T1000 (cell line): ENCODE measurements around the gene TXNRD2.
"Not testable (repeated sequence)": the region's sequence is repeated elsewhere in the genome, so short reads cannot be mapped to it uniquely, and the experiment has no call there.

ENCODE experiments used
- DNase-seq: peaks from one replicate; lab custom pipeline; 2025; ENCODE audit warnings: mixed read lengths; lab: John Stamatoyannopoulos, UW

Gene TXNRD2

GRCh38 chr22:19844377-19845053 is 97.1 kb downstream of the TXNRD2 start:
- no peak for DNase-seq

- no peak for DNase-seq
Observed at GRCh38 chr22:19843857-19844376, 97.7 kb downstream of the TXNRD2 start.

- DNase-seq, result no peak
Observed at GRCh38 chr22:19843107-19843856, 98.3 kb downstream of the TXNRD2 start.

- no peak for DNase-seq
Observed at GRCh38 chr22:19842393-19843106, 99.1 kb downstream of the TXNRD2 start.

- no peak for DNase-seq
Observed at GRCh38 chr22:19841641-19842392, 99.8 kb downstream of the TXNRD2 start.

- no peak for DNase-seq
Observed at GRCh38 chr22:19840955-19841640, 100.5 kb downstream of the TXNRD2 start.

- no peak for DNase-seq
Observed at GRCh38 chr22:19840059-19840458, 101.6 kb downstream of the TXNRD2 start.

GRCh38 chr22:19837915-19838314 is 103.7 kb downstream of the TXNRD2 start:
- no peak for DNase-seq

- DNase-seq, result no peak
Observed at GRCh38 chr22:19836512-19836911, 105.1 kb downstream of the TXNRD2 start.

- DNase-seq, result no peak
Observed at GRCh38 chr22:19834599-19834998, 107.0 kb downstream of the TXNRD2 start.

GRCh38 chr22:19833327-19833726 is 108.3 kb downstream of the TXNRD2 start:
- DNase-seq, result not testable (repeated sequence)

GRCh38 chr22:19832476-19833108 is 109.0 kb downstream of the TXNRD2 start:
- DNase-seq, result no peak

- not testable (repeated sequence) for DNase-seq
Observed at GRCh38 chr22:19831979-19832378, 109.6 kb downstream of the TXNRD2 start.

GRCh38 chr22:19831016-19831415 is 110.6 kb downstream of the TXNRD2 start:
- DNase-seq, result no peak

- no peak for DNase-seq
Observed at GRCh38 chr22:19828035-19828401, 113.6 kb downstream of the TXNRD2 start.

GRCh38 chr22:19827341-19828034 is 114.1 kb downstream of the TXNRD2 start:
- no peak for DNase-seq

GRCh38 chr22:19826619-19826950 is 115.0 kb downstream of the TXNRD2 start:
- DNase-seq, result no peak

GRCh38 chr22:19825904-19826618 is 115.6 kb downstream of the TXNRD2 start:
- no peak for DNase-seq
